Activated naive CD8-positive, alpha-beta T cell treated with anti-CD3 and anti-CD28 coated beads, Interleukin-2, amount 50 U/mL, for 24 hours (primary cell): ENCODE data around the gene NLGN1.
"Not testable (repeated sequence)": the region's sequence is repeated elsewhere in the genome, so short reads cannot be mapped to it uniquely, and the experiment has no call there.

Experiments used
- ATAC-seq: fragments of 150-1000 bp; cut with Tn5 transposase; one replicate; pipeline ENCODE4 v1.10.0; 2021
- DNase-seq: peaks from one replicate; pipeline ENCODE4 v3.0.0; 2021
- H3K27ac Mint-ChIP-seq: one replicate; pipeline ENCODE4 v1.8.0; 2021; ENCODE audit warnings: mild to moderate bottlenecking, mixed read lengths
- H3K27me3 Mint-ChIP-seq: one replicate; pipeline ENCODE4 v1.8.0; 2021; ENCODE audit warnings: mixed read lengths
- H3K36me3 Mint-ChIP-seq: one replicate; pipeline ENCODE4 v1.8.0; 2021; ENCODE audit warnings: low read depth, mixed read lengths
- H3K4me1 Mint-ChIP-seq: one replicate; pipeline ENCODE4 v1.8.0; 2021; ENCODE audit warnings: mixed read lengths
- H3K4me3 Mint-ChIP-seq: one replicate; pipeline ENCODE4 v1.8.0; 2021; ENCODE audit warnings: mild to moderate bottlenecking, moderate library complexity, mixed read lengths
- H3K9me3 Mint-ChIP-seq: one replicate; pipeline ENCODE4 v1.8.0; 2021; ENCODE audit warnings: mixed read lengths

The NLGN1 gene

GRCh38 chr3:174202116-174202515 is 804.6 kb downstream of the NLGN1 start:
- no peaks in the 10 kb centered on the region for H3K36me3 Mint-ChIP-seq
- no peak overlapping the region for H3K27ac Mint-ChIP-seq
- H3K4me1 Mint-ChIP-seq = no peaks in the 10 kb centered on the region
- no peak for ATAC-seq
- no peaks in the 10 kb centered on the region for H3K27me3 Mint-ChIP-seq
- H3K9me3 Mint-ChIP-seq = no peaks in the 10 kb centered on the region
- no peak for DNase-seq
- no peak overlapping the region for H3K4me3 Mint-ChIP-seq

DNA sequence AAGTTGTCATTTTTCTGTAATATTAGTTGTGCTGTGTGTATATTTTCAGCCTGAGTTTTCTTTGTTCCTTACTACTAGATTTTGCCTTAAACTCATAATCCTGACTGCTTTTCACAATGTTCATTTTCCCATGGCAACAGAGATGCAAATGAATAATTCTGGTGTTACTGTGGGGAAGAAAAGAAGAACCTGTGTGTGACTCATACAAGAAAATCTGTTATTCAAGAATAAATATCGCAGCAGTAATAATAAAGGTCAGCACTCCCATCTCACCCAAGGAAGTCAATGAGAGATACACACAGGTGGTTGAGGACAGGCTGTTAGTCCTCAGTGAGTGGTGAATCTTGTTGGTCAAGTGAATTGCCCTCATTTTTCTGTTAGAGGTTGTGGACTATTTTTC is 805.0 kb downstream of the NLGN1 start:
- no peak for DNase-seq
- no peaks in the 10 kb centered on the region for H3K9me3 Mint-ChIP-seq
- H3K27me3 Mint-ChIP-seq = no peaks in the 10 kb centered on the region
- no peak overlapping the region for H3K4me3 Mint-ChIP-seq
- ATAC-seq = no peak
- H3K36me3 Mint-ChIP-seq = no peaks in the 10 kb centered on the region
- no peak overlapping the region for H3K27ac Mint-ChIP-seq
- no peaks in the 10 kb centered on the region for H3K4me1 Mint-ChIP-seq

DNA sequence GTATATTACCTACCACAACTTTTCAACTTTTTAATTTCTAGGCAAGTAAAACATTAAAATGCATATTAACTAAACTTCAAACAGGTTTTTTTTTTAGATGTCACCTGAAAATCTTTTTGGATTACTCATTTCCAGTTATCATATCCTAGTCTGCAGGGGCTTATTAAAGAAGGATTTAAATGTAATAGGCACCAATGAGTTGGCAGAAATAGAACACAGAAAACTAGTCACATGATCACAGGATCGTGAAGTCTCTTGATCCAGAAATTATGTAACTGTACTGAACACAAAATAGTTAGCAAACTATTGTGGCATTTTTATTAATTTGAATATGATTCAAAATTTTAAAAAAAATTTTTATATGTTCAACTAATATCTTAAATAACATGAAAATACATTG is 807.2 kb downstream of the NLGN1 start:
- Mint-ChIP-seq H3K27ac (no peak overlapping the region), H3K4me1 (no peaks in the 10 kb centered on the region), H3K4me3 (no peak overlapping the region), H3K36me3 (no peaks in the 10 kb centered on the region), H3K27me3 (no peaks in the 10 kb centered on the region), H3K9me3 (peaks cover under 1% of the 10 kb centered on the region)
- ATAC-seq (no peak), DNase-seq (no peak)

DNA sequence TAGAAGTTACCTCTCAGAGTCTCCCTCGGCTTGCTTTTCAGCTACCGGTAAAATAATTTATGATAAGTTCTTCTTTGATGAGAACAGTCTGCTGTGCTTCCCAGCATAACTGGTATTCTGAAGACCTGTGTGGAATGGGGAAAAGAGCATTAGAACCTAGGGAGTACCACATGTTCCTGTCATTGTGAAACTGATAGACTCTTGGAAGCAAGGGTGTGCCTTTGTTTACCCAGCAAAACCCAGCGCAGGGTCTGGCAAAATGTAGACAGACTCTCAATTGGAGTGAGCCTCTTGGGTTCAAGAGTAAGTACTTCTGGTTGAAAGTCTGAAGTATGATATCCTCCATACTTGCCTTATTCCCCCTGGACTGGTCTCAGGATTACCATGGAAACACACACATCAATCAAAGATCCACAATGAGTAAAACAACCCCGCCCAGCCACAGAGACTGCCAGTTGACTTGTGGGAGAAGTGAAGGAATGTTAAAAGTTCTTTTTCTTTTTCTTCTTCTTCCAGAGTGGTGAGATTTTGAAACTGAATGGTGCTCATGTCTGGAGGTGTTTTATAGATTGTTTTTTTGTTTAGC is 809.2 kb downstream of the NLGN1 start:
- H3K4me1 Mint-ChIP-seq = no peaks in the 10 kb centered on the region
- H3K4me3 Mint-ChIP-seq = no peak overlapping the region
- H3K27ac Mint-ChIP-seq = no peak overlapping the region
- H3K27me3 Mint-ChIP-seq = no peaks in the 10 kb centered on the region
- peaks cover 5% of the 10 kb centered on the region for H3K9me3 Mint-ChIP-seq
- no peak for DNase-seq
- H3K36me3 Mint-ChIP-seq = no peaks in the 10 kb centered on the region
- ATAC-seq = no peak

GRCh38 chr3:174208161-174208560 is 810.6 kb downstream of the NLGN1 start:
- no peak overlapping the region for H3K4me3 Mint-ChIP-seq
- peaks cover 5% of the 10 kb centered on the region for H3K9me3 Mint-ChIP-seq
- no peaks in the 10 kb centered on the region for H3K27me3 Mint-ChIP-seq
- no peak for ATAC-seq
- DNase-seq = no peak
- H3K27ac Mint-ChIP-seq = no peak overlapping the region
- H3K4me1 Mint-ChIP-seq = no peaks in the 10 kb centered on the region
- H3K36me3 Mint-ChIP-seq = no peaks in the 10 kb centered on the region

- H3K9me3 Mint-ChIP-seq, H3K27me3 Mint-ChIP-seq, H3K36me3 Mint-ChIP-seq, H3K27ac Mint-ChIP-seq, ATAC-seq, H3K4me3 Mint-ChIP-seq, H3K4me1 Mint-ChIP-seq, DNase-seq: not testable (repeated sequence)
Measured at GRCh38 chr3:174211896-174212295, 814.4 kb downstream of the NLGN1 start.

DNA sequence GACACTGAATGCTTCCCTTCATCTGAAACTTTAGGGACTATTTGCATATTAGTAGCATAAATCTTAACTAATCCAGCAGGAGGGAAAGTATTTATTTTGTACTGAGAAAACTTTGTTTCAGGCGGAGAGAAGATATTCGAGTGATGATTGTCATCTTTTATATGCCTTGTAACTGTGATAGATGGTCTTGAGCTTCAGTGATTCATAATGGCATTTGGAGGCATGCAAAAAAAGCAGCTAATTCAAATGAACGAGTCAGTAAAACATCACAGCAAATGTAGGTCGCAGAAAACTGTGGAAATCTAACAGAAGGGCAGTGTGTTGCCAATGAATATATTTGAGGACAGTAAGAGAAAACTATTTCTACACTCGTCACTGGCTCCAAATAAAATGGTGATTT is 817.9 kb downstream of the NLGN1 start:
- no peak for DNase-seq

DNA sequence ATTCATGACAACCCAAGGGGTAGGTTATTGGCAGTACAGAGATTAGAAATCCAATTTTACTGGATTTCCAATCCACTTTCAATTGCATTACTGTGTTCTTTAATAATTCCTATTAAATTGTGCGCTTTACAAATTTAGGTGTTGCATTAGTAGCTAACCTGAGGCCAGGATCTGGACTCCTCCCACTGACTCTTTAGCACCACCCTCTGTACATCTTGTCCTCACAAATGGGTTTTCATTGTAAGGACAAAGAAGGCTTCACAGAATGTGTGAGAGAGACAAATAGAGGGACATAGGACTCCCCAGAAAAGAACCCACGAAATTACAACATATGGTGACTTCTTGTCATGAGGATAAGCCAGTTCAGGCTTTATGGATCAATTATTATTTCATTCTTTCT is 818.5 kb downstream of the NLGN1 start:
- ATAC-seq = no peak
- Mint-ChIP-seq H3K4me1 (peaks cover 10% of the 10 kb centered on the region), H3K4me3 (no peak overlapping the region), H3K27ac (no peak overlapping the region), H3K9me3 (peaks cover 7% of the 10 kb centered on the region), H3K36me3 (no peaks in the 10 kb centered on the region), H3K27me3 (no peaks in the 10 kb centered on the region)
- DNase-seq = no peak

More for the DNA sequence above, 817.9 kb downstream of the NLGN1 start:
- H3K36me3 Mint-ChIP-seq = no peaks in the 10 kb centered on the region
- H3K27ac Mint-ChIP-seq = no peak overlapping the region
- peaks cover 7% of the 10 kb centered on the region for H3K9me3 Mint-ChIP-seq
- H3K4me1 Mint-ChIP-seq = peaks cover 10% of the 10 kb centered on the region
- ATAC-seq = no peak
- no peak overlapping the region for H3K4me3 Mint-ChIP-seq
- H3K27me3 Mint-ChIP-seq = no peaks in the 10 kb centered on the region

- ATAC-seq (no peak), DNase-seq (no peak)
- H3K9me3 Mint-ChIP-seq = peaks cover 7% of the 10 kb centered on the region
- H3K36me3 Mint-ChIP-seq = no peaks in the 10 kb centered on the region
- H3K4me3 Mint-ChIP-seq = no peak overlapping the region
- no peak overlapping the region for H3K27ac Mint-ChIP-seq
- peaks cover 10% of the 10 kb centered on the region for H3K4me1 Mint-ChIP-seq
- H3K27me3 Mint-ChIP-seq = no peaks in the 10 kb centered on the region
Measured at GRCh38 chr3:174216946-174217718, 819.6 kb downstream of the NLGN1 start.

DNA sequence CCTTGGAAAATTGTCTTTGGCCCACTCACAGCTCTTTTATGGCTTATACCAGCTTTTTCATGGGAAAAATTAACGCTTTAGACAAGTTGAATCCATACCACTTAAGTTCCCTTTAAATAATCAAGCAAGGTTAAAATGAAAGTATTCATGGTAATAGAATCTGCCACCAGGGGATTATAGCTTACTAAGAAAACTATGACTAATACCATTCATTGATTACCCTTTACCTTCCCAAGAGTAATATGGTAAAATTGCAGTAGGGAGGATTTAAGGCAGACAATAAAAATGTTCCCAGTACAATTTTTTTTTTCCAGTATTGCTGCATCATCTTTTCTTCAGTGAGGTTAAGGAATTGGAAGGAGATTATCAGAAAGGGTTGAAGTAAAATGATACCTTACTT is 820.5 kb downstream of the NLGN1 start:
- ATAC-seq = no peak
- Mint-ChIP-seq H3K9me3 (peaks cover 7% of the 10 kb centered on the region), H3K27me3 (no peaks in the 10 kb centered on the region), H3K4me3 (no peak overlapping the region), H3K4me1 (peaks cover 10% of the 10 kb centered on the region), H3K27ac (no peak overlapping the region), H3K36me3 (no peaks in the 10 kb centered on the region)
- DNase-seq = no peak

DNA sequence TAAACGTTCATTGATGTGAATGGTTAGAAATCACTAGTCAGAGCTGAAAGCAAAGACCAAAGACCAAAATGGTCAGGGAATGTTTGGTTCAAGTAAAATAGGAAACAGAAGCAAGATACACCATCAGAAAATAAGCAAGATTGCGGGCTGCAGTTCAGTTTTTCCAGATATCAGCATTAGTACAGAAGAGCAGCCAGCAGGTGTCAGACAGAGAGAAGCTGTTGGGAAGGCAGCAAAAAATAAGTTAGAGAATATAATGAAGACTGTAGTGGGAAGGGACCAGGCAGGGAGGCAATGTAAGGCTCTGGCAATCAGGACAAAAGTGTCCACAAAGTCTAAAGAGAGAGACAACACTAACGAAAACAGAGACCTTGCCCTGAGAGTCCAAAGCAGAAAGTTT is 822.2 kb downstream of the NLGN1 start:
- DNase-seq = no peak
- no peak for ATAC-seq
- Mint-ChIP-seq H3K36me3 (no peaks in the 10 kb centered on the region), H3K4me1 (peaks cover 10% of the 10 kb centered on the region), H3K9me3 (peaks cover 7% of the 10 kb centered on the region), H3K27me3 (no peaks in the 10 kb centered on the region), H3K4me3 (no peak overlapping the region), H3K27ac (no peak overlapping the region)

DNA sequence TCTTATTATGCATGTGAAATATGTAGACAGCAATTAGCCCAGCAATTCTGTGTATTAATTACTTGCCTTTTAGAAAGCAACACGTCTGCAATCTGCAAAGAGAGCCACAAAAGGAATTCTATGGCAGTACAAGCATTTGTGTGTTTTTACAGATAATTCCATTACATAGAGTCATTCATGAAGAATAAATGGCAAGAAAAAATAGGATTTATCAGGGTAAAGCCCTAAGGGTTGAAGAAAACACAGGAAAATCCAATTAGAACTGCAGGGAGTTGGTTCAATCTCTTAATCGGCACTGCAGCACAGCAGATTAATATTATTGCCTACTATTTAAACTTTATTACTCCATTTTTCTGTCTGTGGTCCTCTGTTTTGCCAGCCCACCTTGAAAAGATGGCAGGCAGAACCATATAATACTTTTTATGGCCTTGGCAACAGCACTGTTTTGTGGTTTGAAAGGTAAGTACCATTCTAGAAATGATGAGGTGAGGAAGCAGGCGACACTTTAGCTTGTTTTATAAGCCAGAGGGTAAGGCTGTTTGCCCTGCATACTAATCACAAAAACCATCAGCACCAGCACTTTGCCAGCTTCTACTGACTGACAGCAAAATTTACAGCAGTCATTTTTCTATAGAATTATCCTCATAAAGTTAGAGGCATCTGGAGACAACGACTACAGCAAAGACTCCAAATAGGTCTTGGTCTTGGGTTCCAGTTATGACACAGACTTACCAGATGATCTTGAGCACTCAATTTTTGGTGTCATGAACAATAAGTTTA is 823.4 kb downstream of the NLGN1 start:
- H3K27ac Mint-ChIP-seq = no peak overlapping the region
- no peak for ATAC-seq
- no peaks in the 10 kb centered on the region for H3K36me3 Mint-ChIP-seq
- peaks cover 10% of the 10 kb centered on the region for H3K4me1 Mint-ChIP-seq
- no peaks in the 10 kb centered on the region for H3K27me3 Mint-ChIP-seq
- no peak for DNase-seq
- no peak overlapping the region for H3K4me3 Mint-ChIP-seq
- peaks cover 7% of the 10 kb centered on the region for H3K9me3 Mint-ChIP-seq

GRCh38 chr3:174223042-174223441 is 825.5 kb downstream of the NLGN1 start:
- ATAC-seq (no peak), DNase-seq (no peak)
- no peak overlapping the region for H3K4me3 Mint-ChIP-seq
- peaks cover 7% of the 10 kb centered on the region for H3K9me3 Mint-ChIP-seq
- H3K4me1 Mint-ChIP-seq = no peaks in the 10 kb centered on the region
- H3K27me3 Mint-ChIP-seq = no peaks in the 10 kb centered on the region
- H3K27ac Mint-ChIP-seq = no peak overlapping the region
- no peaks in the 10 kb centered on the region for H3K36me3 Mint-ChIP-seq

DNA sequence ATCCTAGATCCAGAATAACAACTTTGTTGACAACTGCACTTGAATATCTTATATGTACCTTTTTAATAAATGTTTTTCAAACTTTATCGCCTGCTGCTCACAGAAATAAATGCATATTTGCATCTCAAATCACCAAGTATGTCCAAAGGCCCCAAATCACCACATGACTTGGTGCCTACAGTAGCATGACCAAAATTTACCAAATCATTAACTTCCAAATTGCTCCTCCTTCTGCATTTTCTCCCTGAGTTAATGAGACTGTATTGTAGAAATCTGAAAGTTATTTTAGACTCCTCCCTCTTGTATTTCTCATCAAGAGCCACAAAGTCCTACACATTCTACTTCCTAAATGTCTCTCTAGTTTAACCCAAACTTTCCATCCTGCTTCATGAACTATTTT is 826.1 kb downstream of the NLGN1 start:
- no peak for DNase-seq
- Mint-ChIP-seq H3K4me1 (no peaks in the 10 kb centered on the region), H3K9me3 (peaks cover 7% of the 10 kb centered on the region)

GRCh38 chr3:174229916-174230315 is 832.4 kb downstream of the NLGN1 start:
- ATAC-seq (no peak), DNase-seq (no peak)
- Mint-ChIP-seq H3K9me3 (peaks cover 5% of the 10 kb centered on the region), H3K36me3 (no peaks in the 10 kb centered on the region), H3K27ac (no peak overlapping the region), H3K27me3 (no peaks in the 10 kb centered on the region), H3K4me1 (no peaks in the 10 kb centered on the region), H3K4me3 (no peak overlapping the region)

More for the DNA sequence above, 826.1 kb downstream of the NLGN1 start:
- no peak for ATAC-seq
- Mint-ChIP-seq H3K27me3 (no peaks in the 10 kb centered on the region), H3K4me3 (no peak overlapping the region), H3K36me3 (no peaks in the 10 kb centered on the region), H3K27ac (no peak overlapping the region)
